HG02759 (cell line): ENCODE measurements around the gene GABARAPL1.

Experiments
- ATAC-seq: cut with Tn5 transposase; IDR thresholded peaks from one replicate; pipeline ENCODE4 v1.9.1; 2021; ENCODE audit warnings: mild to moderate bottlenecking, moderate library complexity; ENCODE audit not compliant: unreplicated experiment

The GABARAPL1 gene

DNA sequence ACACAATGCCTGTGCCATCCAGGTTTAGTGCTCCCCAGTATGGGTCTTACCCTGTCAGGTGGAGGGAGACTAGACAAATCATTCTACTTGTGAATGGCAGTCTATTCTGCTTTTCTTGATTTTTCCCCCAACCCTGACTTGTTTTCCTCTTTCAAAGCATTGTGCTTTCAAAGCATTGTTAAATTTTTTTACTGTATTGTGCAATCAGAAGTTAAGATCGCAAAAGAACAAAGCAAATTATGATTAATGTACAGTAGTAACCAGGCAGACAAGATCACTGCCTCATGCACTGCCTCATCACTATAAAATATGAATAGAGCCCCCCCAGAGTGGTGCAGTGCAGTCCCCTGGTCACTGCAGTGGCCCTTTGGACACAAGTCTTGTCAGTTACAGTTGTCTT lies 14.1 kb downstream of the GABARAPL1 start:
- ATAC-seq = no peak

DNA sequence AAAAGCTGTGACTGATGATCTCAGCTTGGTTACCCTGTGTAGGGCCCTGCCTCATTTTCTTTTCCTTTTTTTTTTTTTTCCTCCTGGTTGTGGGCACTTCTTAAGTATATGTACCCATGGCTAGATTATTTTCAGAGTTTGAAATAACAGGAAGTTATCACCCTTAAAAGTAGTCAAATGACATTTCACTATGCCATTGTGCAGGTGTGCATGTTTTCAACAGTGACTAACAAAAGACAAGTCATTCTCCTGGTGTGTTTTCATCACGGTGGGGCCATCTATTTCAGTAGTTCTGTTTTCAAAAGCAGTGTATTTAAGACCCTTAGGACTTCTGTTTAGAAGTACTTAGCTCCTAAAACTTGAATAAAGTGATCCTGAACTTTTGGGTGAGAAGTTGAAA lies 15.0 kb downstream of the GABARAPL1 start:
- no peak for ATAC-seq

DNA sequence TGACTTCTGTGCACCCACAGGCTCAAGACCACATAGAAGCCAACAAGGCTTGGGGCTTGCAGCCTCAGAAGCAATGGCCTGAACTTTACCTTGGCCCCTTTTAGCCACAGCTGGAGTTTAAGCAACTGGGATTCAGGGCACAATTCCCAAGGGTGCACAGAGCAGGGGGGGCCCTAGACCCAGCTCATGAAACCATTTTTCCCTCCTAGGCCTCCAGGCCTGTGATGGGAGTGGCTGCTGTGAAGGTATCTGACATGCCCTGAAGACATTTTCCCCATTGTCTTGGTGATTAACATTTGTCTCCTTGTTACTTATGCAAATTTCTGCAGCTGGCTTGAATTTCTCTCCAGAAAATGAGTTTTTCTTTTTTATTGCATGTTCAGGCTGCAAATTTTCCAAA lies 21.9 kb downstream of the GABARAPL1 start:
- no peak for ATAC-seq

DNA sequence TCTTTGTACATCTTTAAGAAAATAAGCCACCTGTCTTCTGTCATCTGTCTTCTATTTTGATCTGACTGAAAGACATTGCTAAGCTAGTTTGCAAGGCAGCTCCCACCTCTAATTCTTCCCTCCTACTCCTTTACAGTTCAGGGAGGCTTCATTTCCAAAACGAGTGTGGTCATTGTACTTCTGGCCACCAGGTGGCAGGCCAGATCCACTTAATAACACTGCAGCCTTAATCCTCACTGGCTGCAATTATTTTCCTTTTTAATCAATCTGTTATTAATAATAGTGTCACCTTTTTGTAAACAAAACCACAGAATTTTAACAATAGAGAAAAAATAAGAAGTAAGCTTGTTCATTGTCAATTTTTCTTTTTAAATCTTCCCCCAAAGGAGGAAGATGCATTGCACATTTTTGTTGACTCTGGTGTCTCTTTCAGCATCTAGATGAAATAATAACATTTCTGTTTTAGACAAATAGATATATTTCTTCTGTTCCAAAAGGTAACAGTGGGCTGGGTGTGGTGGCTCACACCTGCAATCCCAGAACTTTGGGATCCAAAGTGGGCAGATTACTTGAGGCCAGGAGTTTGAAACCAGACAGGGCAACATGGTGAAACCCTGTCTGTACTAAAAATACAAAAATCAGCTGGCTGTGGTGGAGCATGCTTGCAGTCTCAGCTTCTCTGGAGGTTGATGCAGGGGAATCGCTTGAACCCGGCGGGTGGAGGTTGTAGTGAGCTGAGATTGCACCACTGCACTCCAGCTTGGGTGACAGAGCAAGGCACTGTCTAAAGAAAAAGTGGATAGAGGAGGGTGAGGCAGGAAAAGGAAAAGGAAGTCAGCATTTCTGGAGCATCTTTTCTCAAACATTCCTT lies 23.3 kb downstream of the GABARAPL1 start:
- ATAC-seq = no peak

DNA sequence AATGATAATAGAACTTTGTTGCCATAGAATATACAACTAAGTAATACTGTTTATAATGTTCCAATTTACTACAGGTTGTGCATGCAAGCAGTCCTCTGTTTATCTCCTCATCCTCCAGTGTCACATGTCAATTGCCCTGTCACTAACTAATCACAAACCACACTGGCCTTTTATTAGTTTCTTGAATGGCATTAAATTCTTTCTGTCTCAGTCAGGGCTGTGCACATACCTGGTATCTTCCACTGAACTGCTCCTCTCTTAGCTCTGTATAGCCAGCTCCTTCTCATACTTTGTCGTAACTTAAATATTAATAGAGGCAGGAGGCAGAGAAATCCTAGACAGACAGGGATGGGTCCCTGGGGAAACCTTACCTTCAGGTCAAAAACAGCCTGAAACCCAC lies 24.0 kb downstream of the GABARAPL1 start:
- no peak for ATAC-seq

DNA sequence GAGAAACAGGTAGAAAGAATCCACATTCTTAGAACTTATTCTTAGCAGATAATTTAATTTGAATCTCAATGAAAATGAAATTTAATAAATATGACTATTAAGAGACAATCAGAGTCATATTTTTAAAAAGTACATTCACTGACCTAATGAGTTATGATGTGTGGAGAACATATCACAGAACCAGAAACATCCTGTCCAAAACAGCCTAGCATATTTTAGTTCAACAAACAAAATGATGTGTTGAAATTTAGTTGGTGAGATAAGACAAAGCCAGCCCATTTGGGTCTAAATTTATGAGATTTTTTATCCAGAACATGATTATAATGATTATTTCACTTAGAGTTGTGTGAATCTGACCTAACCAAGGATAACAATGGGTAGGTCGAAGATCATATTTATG lies 25.8 kb downstream of the GABARAPL1 start:
- no peak for ATAC-seq

DNA sequence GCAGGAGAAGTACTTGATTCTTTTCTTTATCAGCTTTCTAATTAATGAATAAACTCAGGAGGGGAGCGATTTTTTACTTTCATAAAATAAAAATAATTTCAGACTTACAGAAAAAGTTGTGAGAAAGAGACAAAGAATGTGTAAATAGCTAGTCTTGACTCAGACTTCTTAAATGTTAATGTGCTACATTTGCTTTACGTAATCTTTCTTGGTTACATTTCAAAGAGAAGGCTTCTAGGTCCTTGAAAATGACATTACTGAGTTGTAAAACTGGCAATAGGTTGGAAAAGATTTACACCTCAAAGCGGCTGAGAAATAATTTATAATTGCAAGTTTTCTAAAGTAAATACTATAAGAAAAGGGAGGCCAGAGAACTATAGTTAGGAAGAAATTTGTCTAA lies 28.6 kb downstream of the GABARAPL1 start:
- ATAC-seq = no peak

DNA sequence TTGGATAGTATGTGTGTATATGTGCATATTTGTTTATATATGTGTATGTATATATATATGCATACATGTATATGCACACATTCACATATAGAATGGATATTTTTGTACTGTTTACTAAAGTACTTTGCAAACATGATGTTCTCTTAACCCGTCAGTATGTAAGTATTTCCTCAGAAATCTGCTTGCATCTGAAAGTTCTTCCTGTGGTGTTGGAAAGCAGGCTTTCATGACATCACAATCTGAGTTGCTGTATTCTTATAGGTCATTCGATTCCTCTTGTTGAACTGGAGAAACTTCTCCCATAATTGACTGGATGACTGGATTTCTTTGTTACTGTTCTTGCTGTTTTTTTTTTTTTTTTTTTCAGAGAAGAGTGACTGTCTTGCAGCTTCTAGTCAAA lies 29.1 kb downstream of the GABARAPL1 start:
- ATAC-seq = no peak

DNA sequence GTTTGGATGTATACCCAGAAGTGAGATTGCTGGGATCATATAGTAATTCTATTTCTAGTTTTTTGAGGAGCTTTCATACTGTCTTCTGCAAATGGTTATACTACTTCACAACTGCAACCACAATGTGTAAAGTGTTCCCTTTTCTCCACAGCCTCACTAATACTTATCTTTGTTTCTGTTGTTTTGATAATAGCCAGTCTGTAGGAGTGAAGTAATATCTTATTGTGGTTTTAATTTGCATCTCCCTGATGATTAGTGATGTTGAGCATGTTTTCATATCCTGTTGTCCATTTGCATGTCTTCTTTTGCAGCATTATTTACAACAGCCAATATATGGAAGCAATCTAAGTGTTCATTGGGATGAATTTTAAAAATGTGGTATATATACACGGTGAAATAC lies 29.9 kb downstream of the GABARAPL1 start:
- ATAC-seq = no peak

DNA sequence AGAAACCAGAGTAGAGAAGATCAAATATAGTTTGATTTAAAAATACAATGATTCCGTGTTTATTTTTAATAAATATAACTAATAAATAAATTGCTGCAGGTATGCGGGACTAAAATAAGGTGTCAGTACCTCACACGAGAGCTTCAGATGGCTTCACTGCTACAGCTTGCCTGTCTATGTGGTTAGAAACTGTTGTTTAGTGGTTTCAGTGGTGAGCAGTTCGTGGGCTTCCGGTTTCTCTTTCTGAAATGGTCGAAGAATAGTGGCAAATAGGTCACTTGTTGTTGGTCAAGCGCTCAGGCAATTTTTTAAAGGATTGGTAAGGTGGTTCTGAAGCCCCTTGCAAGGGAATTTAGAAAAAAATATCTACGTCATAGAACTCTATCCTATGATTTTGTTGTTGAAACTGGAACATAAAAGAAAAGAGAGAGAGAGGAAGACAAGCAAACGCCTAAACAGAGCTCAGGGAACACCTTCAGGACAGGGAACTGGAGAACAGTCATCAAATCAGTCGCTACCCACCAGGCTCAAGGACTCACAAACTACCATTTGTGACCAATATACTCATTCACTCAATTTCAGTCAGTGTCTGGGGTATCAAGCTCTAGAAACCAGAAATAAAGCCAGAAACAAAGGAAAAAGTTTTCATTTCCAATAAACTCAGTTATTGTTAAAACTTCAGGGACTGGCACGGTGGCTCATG lies 31.3 kb downstream of the GABARAPL1 start:
- peak; percentile 88 for ATAC-seq

DNA sequence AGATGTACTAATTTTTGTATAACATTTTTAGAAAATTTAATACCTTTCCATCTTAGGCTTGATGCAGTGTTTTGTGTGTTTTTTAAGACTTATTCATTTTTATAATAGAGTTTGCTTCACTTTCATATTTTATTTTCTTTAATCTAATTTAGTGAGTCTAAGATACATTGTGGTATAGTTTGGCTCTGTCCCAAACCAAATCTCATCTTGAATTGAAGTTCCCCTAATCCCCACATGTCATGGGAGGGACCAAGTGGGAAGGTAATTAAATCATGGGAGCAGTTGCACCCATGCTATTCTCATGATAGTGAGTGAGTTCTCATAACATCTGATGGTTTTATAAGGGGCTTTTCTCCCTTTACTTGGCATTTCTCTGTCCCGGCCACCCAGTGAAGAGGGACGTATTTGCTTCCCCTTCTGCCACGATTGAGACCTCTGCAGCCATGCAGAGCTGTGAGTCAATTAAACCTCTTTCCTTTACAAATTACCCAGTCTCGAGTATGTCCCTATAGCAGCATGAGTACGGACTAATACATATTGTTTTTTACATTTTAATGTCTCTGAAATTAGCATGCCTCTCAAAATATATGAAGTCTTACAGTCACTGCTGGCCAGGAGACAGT lies 34.9 kb downstream of the GABARAPL1 start:
- ATAC-seq = no peak

DNA sequence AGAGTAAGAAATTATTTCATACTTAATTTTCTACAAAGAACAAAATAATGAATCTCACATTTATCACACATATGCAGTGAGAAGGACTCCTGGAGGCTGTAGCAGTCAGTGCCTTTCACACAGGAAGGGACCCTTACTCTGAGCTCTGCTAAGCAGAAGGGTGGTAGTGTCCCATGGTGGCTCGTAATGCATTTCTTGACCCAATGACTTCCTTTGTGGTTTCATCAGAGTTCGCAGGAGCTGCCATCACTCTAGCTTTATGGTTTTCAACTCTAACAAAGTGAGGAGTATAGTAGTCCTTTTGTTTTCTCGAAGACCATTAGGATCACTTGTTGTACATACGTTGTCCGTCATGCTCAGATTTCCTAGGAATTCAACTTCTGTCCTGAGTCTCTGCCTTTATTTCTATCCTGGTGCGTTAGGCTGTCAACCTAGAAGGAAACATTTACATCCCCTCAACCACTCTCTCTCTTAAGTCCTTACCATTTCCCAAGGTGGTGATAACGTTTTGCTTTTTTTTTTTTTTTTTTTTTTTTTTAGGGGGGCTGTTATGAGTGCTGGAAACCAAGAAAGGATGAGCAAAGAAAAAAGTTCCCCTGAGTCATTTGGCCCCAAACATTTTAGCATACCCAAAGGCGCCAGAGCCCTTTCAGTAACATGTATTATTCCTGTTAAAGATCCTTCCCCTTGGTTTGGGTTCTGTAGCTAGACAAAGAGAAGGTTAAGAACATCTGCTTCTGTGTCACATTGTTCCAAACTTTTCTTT lies 37.2 kb downstream of the GABARAPL1 start:
- ATAC-seq = no peak

DNA sequence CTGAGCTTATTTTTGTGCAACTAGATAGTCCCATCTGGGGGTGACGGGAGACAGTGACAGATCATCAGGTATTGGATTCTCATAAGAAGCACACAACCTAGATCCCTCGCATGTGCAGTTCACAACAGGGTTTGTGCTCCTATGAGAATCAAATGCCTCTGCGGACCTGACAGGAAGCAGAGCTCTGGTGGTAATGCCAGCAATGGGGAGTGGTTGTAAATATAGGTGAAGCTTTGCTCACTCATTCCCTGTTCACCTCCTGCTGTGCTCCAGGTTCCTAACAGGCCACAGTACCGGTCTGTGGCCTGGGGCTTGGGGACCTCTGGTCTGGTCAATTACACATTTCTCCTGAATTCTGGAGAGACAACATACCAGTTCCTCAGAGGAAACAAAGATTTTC lies 39.0 kb downstream of the GABARAPL1 start:
- no peak for ATAC-seq

DNA sequence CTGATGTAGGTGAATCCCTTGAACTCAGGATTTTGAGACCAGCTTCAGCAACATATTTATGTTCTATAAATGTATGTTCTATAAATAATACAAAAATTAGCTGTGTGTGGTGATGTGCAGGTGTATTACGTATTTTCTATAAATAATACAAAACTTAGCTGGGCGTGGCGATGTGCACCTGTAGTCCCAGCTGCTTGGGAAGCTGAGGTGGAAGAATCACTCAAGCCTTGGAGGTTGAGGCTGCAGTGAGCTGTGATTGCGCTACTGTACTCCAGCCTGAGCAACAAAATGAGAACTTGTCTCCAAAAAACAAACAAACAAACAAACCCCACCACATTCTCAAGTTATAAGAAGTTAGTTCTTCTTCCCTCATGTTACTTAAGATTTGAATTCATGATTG lies 39.5 kb downstream of the GABARAPL1 start:
- no peak for ATAC-seq

DNA sequence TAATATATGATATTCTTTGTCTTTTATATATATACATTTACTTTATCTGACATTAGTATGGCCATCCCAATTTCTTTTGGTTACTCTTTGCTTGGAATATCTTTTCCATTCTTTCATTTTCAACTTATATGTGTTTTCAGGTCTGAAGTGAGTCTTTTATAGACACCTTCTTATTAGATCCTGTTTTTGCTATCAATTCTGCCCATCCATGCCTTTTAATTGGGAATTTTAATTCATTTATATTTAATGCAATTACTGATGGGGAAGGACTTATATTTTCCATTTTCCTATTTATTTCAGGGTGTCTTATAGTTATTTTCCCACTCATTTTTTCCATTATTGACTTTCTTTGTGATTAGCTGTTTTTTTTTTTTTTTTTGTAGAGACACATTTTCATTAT lies 43.4 kb downstream of the GABARAPL1 start:
- no peak for ATAC-seq

DNA sequence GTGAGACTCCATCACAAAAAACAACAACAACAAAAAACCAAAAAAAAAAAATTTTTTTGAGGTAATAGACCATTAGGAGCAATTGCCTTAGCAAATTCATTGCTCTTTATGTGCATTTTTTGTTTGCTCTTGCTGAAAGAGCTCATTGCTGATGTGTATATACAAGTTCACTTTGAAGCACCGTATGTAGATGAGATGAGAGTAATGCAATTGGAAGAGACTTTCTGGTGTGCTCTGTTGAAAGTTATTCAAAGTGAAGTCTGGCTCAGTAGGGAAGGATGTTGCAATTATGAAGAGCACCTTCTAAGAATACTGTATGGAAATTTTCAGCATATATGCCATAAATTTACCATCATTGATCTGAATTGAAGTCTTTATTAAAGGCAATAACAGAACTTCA lies 48.2 kb downstream of the GABARAPL1 start:
- no peak for ATAC-seq

DNA sequence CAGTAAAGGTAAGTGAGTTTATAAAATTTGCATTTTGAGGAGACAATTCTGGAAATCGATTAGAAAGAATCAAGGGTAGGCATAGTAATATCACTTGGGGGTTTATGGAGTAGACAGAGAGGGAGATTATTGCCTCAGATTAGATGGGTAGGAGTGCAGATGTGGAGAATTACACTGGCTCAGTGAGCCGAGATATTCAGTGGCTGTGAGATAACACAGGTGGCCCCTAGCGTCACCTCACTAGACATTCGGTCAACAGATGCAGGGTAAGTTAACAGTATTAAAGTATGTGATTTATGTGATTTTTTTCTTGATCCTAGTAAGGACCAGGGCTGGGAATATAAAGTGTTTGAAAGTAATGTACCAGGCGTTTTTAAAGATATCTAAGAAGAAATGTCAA lies 55.4 kb downstream of the GABARAPL1 start:
- no peak for ATAC-seq

DNA sequence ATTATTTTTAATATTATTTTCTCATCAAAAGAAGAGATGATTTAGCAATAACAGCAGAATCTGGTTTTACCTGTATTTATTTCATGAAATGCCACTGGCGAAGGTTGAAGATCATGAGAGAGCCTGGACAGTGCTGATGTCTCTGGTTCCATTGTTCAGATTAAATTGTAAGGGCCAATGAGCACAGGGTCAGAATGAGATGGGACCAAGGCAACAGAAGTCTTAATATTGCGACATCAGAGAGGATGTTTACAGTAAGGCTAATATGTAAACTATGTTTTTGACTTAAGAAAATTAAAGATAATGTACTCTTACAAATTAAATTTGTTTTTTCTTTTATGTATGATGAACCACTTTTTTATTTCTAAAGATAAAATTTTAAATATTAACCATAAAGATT lies 59.8 kb downstream of the GABARAPL1 start:
- no peak for ATAC-seq
